Raji (cell line): Measurements from ENCODE around the gene DPPA5.

Experiments
- POLR2A ChIP-seq: IDR thresholded peaks from 2 replicates; pipeline ENCODE4 v1.6.1; 2011; ENCODE audit warnings: low read depth, low read length, control low read depth; ENCODE audit not compliant: insufficient read depth

DPPA5 gene

DNA sequence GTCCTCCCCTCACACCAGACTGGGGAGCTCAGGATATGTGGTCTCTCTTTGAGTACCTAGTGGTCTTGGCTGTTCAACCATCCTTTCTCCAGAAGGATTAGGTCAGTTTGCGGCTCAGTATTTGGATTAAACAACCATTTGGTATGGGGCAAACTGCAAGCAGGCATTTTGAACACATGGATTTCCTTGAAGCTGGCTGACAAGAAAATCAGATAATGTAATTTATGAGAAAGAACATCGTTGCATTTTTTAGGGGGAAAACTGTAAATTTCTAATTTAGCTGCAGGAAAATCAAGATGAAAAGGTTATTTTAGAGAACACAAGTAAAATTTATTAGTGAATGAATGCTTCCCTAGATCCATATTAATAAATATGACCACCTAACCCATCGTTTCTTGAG lies 25.3 kb downstream of the DPPA5 start:
- no peak for TF ChIP-seq POLR2A

DNA sequence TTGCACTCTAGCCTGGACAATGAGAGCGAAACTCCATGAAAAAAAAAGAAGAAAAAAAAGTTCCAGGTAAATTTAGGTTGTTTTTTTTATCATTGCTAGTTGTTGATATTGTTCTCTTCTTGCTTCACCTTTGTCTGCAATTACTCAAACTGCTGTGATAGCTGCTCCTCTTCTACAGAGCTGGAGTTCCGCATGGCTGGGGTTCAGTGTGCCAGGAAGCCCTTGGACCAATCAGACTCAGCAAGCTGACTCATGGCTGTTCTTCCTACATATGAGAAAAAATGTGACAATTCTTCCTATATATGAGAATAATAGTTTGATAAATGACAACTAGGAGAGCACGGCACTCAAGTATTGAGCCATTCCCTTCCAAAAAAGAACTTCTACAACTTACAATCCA lies 28.4 kb downstream of the DPPA5 start:
- TF ChIP-seq POLR2A, result no peak

DNA sequence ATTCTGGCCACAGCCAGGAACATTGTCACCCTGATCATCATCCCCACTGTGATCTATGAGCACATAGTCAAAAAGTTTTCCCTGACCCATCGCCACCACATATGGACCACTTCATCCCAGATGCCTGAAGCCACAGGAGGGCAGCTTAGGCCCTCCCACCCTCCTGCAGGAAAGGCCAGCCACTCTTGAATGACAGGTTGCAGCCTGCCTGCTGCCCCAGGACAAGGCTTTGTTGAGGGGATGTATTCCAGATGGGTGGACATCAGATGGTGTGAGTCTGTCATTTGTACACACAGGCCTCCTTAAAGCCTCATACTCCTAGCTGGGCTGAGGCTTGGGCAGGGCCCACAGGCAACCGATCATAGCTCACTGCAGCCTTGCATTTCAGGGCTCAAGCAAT lies 30.8 kb downstream of the DPPA5 start:
- no peak for TF ChIP-seq POLR2A

DNA sequence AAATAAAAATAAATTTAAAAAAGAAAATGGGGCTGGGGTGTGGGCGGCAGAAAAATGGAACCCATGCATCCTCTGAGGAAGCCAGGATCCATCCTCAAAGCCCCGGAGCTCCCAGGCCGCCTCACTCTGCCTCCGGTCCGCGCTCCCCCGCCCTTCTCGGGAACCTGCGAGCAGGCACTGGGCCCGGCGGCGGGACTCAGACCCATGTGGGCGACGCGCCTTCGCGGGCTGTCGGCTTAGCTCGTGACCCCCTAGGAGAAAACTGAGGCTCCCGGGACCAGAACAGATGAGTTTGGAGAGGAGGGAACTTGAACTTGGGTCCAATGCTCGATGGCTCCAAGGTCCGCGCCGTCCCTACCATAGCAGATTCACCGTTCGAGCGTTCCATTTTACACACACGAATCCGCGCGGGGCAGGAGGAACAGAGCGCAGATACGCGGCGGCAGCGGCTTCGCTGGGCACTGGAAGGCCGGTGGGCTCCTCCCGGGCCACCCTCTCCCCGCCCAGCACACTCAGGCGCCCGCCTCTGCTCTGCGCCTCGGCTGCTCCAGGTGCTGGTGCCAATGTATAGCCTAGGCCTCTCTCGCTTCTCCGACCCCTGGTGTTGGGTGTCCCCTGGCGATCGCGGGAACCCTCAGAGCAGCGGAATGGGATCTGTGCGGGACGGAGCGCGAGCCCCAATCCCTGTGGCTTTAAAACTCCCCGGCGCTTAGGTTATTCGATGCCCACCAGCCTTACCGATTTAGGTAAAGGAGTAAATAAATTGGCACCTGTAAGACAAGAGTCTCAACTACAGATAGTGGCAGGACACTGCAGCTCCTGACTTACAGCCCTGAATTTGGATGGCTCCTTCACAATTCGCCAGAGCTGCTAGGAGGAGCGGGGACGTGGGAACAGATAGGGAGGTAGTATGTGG lies 39.2 kb downstream of the DPPA5 start:
- TF ChIP-seq POLR2A, result no peak

DNA sequence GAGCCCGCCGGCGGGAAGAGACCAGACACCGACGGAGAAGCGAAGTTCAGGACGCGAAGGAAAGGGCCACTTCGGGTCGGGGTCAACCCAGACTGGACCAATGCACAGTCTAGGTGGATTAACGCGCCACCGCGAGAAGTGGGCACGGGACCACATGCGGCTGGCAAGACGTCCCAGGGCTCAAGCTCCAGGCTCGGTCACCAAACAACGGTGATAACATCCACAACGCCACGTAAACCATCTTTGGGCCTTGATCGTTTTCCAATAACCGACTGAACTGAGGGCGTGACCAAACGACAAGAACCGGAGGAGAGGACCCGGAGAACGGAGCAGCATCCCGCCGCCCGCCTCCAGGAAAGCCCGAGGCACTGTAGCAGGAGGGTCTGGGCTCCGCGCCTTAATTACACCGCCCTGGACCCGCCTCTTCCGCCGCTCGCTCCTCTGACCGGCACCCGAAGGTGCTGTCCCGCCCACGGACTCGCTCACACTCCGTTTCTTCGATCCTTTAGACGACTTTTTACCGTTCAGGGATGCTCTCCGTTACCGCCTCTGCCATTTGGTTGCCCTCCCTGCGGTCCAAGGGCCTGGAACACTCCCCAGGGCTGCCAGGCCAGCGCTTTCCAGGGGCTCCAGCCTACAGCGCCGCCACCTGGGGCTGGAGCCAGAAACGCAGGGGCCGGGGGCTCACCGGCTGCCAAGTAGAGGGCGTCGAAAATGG lies 44.1 kb downstream of the DPPA5 start:
- peak; percentile 100 for TF ChIP-seq POLR2A

- TF ChIP-seq POLR2A, result no peak
Measured at GRCh38 chr6:73309535-73309784, 44.6 kb downstream of the DPPA5 start.

- TF ChIP-seq POLR2A, result no peak
Measured at GRCh38 chr6:73308712-73309534, 45.2 kb downstream of the DPPA5 start.
